ENCODE results near the gene ATXN7L1.

Gene ATXN7L1

GRCh38 chr7:105565190-105565589 is 311.2 kb downstream of the ATXN7L1 start:
- DNase-seq, result no peak

GRCh38 chr7:105559926-105560325 is 316.5 kb downstream of the ATXN7L1 start:
- DNase-seq, result no peak
